ENCODE results near the gene THAP9.
"Not testable (repeated sequence)": the region's sequence is repeated elsewhere in the genome, so short reads cannot be mapped to it uniquely, and the experiment has no call there.

Gene THAP9

GRCh38 chr4:82905205-82905604, 4.7 kb downstream of the THAP9 start:
- intact Hi-C loops (cut with micrococcal nuclease) = no loop called here
- H3K36me3 Mint-ChIP-seq (ENCODE audit: low read depth) = no peaks in the 10 kb centered on the region
- H3K27ac Mint-ChIP-seq = no peak overlapping the region
- no peak overlapping the region for H3K4me3 Mint-ChIP-seq
- H3K4me1 Mint-ChIP-seq (ENCODE audit: low read depth) = peaks cover 6% of the 10 kb centered on the region
- no peaks in the 10 kb centered on the region for H3K9me3 Mint-ChIP-seq
- no peaks in the 10 kb centered on the region for H3K27me3 Mint-ChIP-seq

- H3K9me3 Mint-ChIP-seq = no peaks in the 10 kb centered on the region
- no peak overlapping the region for H3K27ac Mint-ChIP-seq
- no peak overlapping the region for H3K4me3 Mint-ChIP-seq
Observed at GRCh38 chr4:82906469-82906868, 5.9 kb downstream of the THAP9 start.

GRCh38 chr4:82909326-82909725, 8.8 kb downstream of the THAP9 start:
- intact Hi-C loops (cut with micrococcal nuclease) = no loop called here
- H3K9me3 Mint-ChIP-seq = no peaks in the 10 kb centered on the region
- no peak overlapping the region for H3K4me3 Mint-ChIP-seq
- no peaks in the 10 kb centered on the region for H3K27me3 Mint-ChIP-seq
- H3K4me1 Mint-ChIP-seq (ENCODE audit: low read depth) = peaks cover 6% of the 10 kb centered on the region
- H3K27ac Mint-ChIP-seq = no peak overlapping the region
- H3K36me3 Mint-ChIP-seq (ENCODE audit: low read depth) = peaks cover 16% of the 10 kb centered on the region

More at GRCh38 chr4:82906469-82906868, 5.9 kb downstream of the THAP9 start:
- Mint-ChIP-seq H3K4me1 (ENCODE audit: low read depth) (peaks cover 6% of the 10 kb centered on the region), H3K36me3 (ENCODE audit: low read depth) (peaks cover 9% of the 10 kb centered on the region), H3K27me3 (no peaks in the 10 kb centered on the region)
- intact Hi-C loops (cut with micrococcal nuclease) = no loop called here

- no peaks in the 10 kb centered on the region for H3K9me3 Mint-ChIP-seq
- no peak overlapping the region for H3K27ac Mint-ChIP-seq
- H3K4me3 Mint-ChIP-seq = no peak overlapping the region
- H3K27me3 Mint-ChIP-seq = no peaks in the 10 kb centered on the region
- H3K36me3 Mint-ChIP-seq (ENCODE audit: low read depth) = peaks cover 28% of the 10 kb centered on the region
- intact Hi-C loops (cut with micrococcal nuclease) = no loop called here
- no peaks in the 10 kb centered on the region for H3K4me1 Mint-ChIP-seq (ENCODE audit: low read depth)
Observed at GRCh38 chr4:82913305-82913704, 12.8 kb downstream of the THAP9 start.

GRCh38 chr4:82913968-82914367, 13.4 kb downstream of the THAP9 start:
- H3K27me3 Mint-ChIP-seq; H3K4me1 Mint-ChIP-seq (ENCODE audit: low read depth); H3K9me3 Mint-ChIP-seq; H3K4me3 Mint-ChIP-seq; intact Hi-C loops (cut with micrococcal nuclease); H3K27ac Mint-ChIP-seq: not testable (repeated sequence)
- H3K36me3 Mint-ChIP-seq (ENCODE audit: low read depth) = peaks cover 28% of the 10 kb centered on the region

GRCh38 chr4:82918091-82918490, 17.6 kb downstream of the THAP9 start:
- no peak overlapping the region for H3K4me3 Mint-ChIP-seq

GRCh38 chr4:82919386-82919785, 18.9 kb downstream of the THAP9 start:
- Mint-ChIP-seq H3K36me3 (ENCODE audit: low read depth) (peaks cover 22% of the 10 kb centered on the region), H3K27me3 (no peaks in the 10 kb centered on the region), H3K9me3 (no peaks in the 10 kb centered on the region), H3K4me3 (no peak overlapping the region), H3K27ac (no peak overlapping the region), H3K4me1 (ENCODE audit: low read depth) (no peaks in the 10 kb centered on the region)
- intact Hi-C loops (cut with micrococcal nuclease) = no loop called here

More at GRCh38 chr4:82918091-82918490, 17.6 kb downstream of the THAP9 start:
- Mint-ChIP-seq H3K4me1 (ENCODE audit: low read depth) (no peaks in the 10 kb centered on the region), H3K36me3 (ENCODE audit: low read depth) (peaks cover 25% of the 10 kb centered on the region), H3K27me3 (no peaks in the 10 kb centered on the region), H3K27ac (no peak overlapping the region), H3K9me3 (no peaks in the 10 kb centered on the region)
- intact Hi-C loops (cut with micrococcal nuclease) = no loop called here

GRCh38 chr4:82921795-82922194, 21.3 kb downstream of the THAP9 start:
- Mint-ChIP-seq H3K9me3 (no peaks in the 10 kb centered on the region), H3K27me3 (no peaks in the 10 kb centered on the region)

GRCh38 chr4:82930848-82931755, 30.6 kb downstream of the THAP9 start:
- Mint-ChIP-seq H3K9me3 (no peaks in the 10 kb centered on the region), H3K27me3 (no peaks in the 10 kb centered on the region)
- intact Hi-C loops (cut with micrococcal nuclease) = no loop called here

More at GRCh38 chr4:82921795-82922194, 21.3 kb downstream of the THAP9 start:
- Mint-ChIP-seq H3K27ac (no peak overlapping the region), H3K4me3 (no peak overlapping the region), H3K36me3 (ENCODE audit: low read depth) (peaks cover 27% of the 10 kb centered on the region), H3K4me1 (ENCODE audit: low read depth) (no peaks in the 10 kb centered on the region)
- intact Hi-C loops (cut with micrococcal nuclease) = no loop called here

GRCh38 chr4:82934441-82934840, 33.9 kb downstream of the THAP9 start:
- no peaks in the 10 kb centered on the region for H3K9me3 Mint-ChIP-seq
- peaks cover 59% of the 10 kb centered on the region for H3K36me3 Mint-ChIP-seq (ENCODE audit: low read depth)
- no peaks in the 10 kb centered on the region for H3K27me3 Mint-ChIP-seq
- no peak overlapping the region for H3K27ac Mint-ChIP-seq
- intact Hi-C loops (cut with micrococcal nuclease) = no loop called here
- H3K4me3 Mint-ChIP-seq = no peak overlapping the region
- no peaks in the 10 kb centered on the region for H3K4me1 Mint-ChIP-seq (ENCODE audit: low read depth)

More at GRCh38 chr4:82930848-82931755, 30.6 kb downstream of the THAP9 start:
- Mint-ChIP-seq H3K27ac (no peak overlapping the region), H3K4me3 (no peak overlapping the region), H3K36me3 (ENCODE audit: low read depth) (peaks cover 46% of the 10 kb centered on the region), H3K4me1 (ENCODE audit: low read depth) (no peaks in the 10 kb centered on the region)

GRCh38 chr4:82939414-82939813, 38.9 kb downstream of the THAP9 start:
- Mint-ChIP-seq H3K9me3 (no peaks in the 10 kb centered on the region), H3K36me3 (ENCODE audit: low read depth) (peaks cover 70% of the 10 kb centered on the region), H3K27ac (no peak overlapping the region), H3K4me3 (no peak overlapping the region), H3K27me3 (no peaks in the 10 kb centered on the region), H3K4me1 (ENCODE audit: low read depth) (no peaks in the 10 kb centered on the region)
- intact Hi-C loops (cut with micrococcal nuclease) = no loop called here

GRCh38 chr4:82947498-82947897, 47.0 kb downstream of the THAP9 start:
- intact Hi-C loops (cut with micrococcal nuclease) = no loop called here
- Mint-ChIP-seq H3K4me1 (ENCODE audit: low read depth) (no peaks in the 10 kb centered on the region), H3K9me3 (no peaks in the 10 kb centered on the region), H3K36me3 (ENCODE audit: low read depth) (peaks cover 18% of the 10 kb centered on the region), H3K27me3 (no peaks in the 10 kb centered on the region), H3K27ac (no peak overlapping the region), H3K4me3 (no peak overlapping the region)

- Mint-ChIP-seq H3K4me3 (no peak overlapping the region), H3K36me3 (ENCODE audit: low read depth) (peaks cover 8% of the 10 kb centered on the region), H3K27ac (no peak overlapping the region), H3K9me3 (no peaks in the 10 kb centered on the region), H3K27me3 (no peaks in the 10 kb centered on the region), H3K4me1 (ENCODE audit: low read depth) (no peaks in the 10 kb centered on the region)
- intact Hi-C loops (cut with micrococcal nuclease) = no loop called here
Observed at GRCh38 chr4:82948647-82949204, 48.2 kb downstream of the THAP9 start.

- peaks cover 8% of the 10 kb centered on the region for H3K36me3 Mint-ChIP-seq (ENCODE audit: low read depth)
- no peaks in the 10 kb centered on the region for H3K27me3 Mint-ChIP-seq
- H3K4me1 Mint-ChIP-seq (ENCODE audit: low read depth) = peaks cover 6% of the 10 kb centered on the region
- no peak overlapping the region for H3K27ac Mint-ChIP-seq
- no peak overlapping the region for H3K4me3 Mint-ChIP-seq
- no peaks in the 10 kb centered on the region for H3K9me3 Mint-ChIP-seq
- intact Hi-C loops (cut with micrococcal nuclease) = no loop called here
Observed at GRCh38 chr4:82951196-82951595, 50.7 kb downstream of the THAP9 start.
